T-cell (primary cell): Measurements from ENCODE around the gene SEMA5B. TPM values are rescaled to one million over a fixed set of nuclear protein-coding genes. Genes with fewer than 3 reads are reported as not detected.

ENCODE experiments used
- ATAC-seq, 4 experiments: fragments of 200-7000 bp in 3 of 4; fragments of 150-1000 bp in 1 of 4; cut with Tn5 transposase; replicated peaks in 1 of 4; 1 replicate in 3 of 4; 2 replicates in 1 of 4; pipeline ENCODE4 v1.10.0; 2021; ENCODE audit warnings: moderate library complexity in 3 of 4, mild to moderate bottlenecking in 2 of 4, moderate number of reproducible peaks in 1 of 4
- CTCF ChIA-PET, 2 donors: fragments of 300-600 bp; sonication (Branson Sonifier 250); formaldehyde crosslinking; loops; one replicate each; lab custom pipeline; 2022; ENCODE audit warnings: antibody characterized with exemption in 2 of 2; lab: Charles Lee
- POLR2A ChIA-PET, 2 donors: fragments of 300-600 bp; sonication (Branson Sonifier 250); formaldehyde crosslinking; loops; one replicate each; lab custom pipeline; 2022; ENCODE audit warnings: antibody characterized with exemption in 2 of 2; lab: Charles Lee
- DNase-seq, 35 experiments: peaks; one replicate each; pipeline versions ENCODE4 v3.0.0 to v3.0.0-alpha.2; 2013 to 2023
- H3K27ac ChIP-seq: one replicate; pipeline ENCODE4 v1.5.1; 2013; ENCODE audit warnings: low read length
- H3K27me3 ChIP-seq, 2 experiments: replicated peaks in 1 of 2; 1 replicate in 1 of 2; 2 replicates in 1 of 2; pipeline versions ENCODE4 v1.6.1 to v1.7.0; 2013; ENCODE audit warnings: low read length in 1 of 2, mixed read lengths in 1 of 2; ENCODE audit not compliant: control insufficient read depth in 2 of 2, insufficient read depth in 2 of 2; ENCODE audit errors: extremely low read depth in 1 of 2
- H3K36me3 ChIP-seq, 2 donors: 1 replicate in 1 of 2; 2 replicates in 1 of 2; pipeline versions ENCODE4 v1.6.1 to v1.7.0; 2013; ENCODE audit warnings: low read length in 1 of 2; ENCODE audit not compliant: control insufficient read depth in 2 of 2, insufficient read depth in 1 of 2; ENCODE audit errors: extremely low read depth in 1 of 2
- H3K4me1 ChIP-seq, 2 experiments: 1 replicate in 1 of 2; 2 replicates in 1 of 2; pipeline versions ENCODE4 v1.6.1 to v1.7.0; 2013; ENCODE audit warnings: low read length in 2 of 2, mixed read lengths in 1 of 2; ENCODE audit not compliant: insufficient read depth in 2 of 2, control insufficient read depth in 1 of 2; ENCODE audit errors: extremely low read depth in 1 of 2
- H3K4me3 ChIP-seq, 2 donors: 1 replicate in 1 of 2; 2 replicates in 1 of 2; pipeline versions ENCODE4 v1.5.1 to v1.7.0; 2013; ENCODE audit warnings: mild to moderate bottlenecking in 2 of 2, low read length in 1 of 2, moderate library complexity in 1 of 2; ENCODE audit not compliant: control insufficient read depth in 1 of 2; ENCODE audit errors: extremely low read depth in 1 of 2
- H3K9me3 ChIP-seq: 2 replicates; pipeline ENCODE4 v1.7.0; 2013
- H3K27ac Mint-ChIP-seq, 2 donors: one replicate each; pipeline ENCODE4 v1.8.0; 2020 to 2021; ENCODE audit warnings: mild to moderate bottlenecking in 2 of 2, mixed read lengths in 2 of 2
- H3K27me3 Mint-ChIP-seq, 2 donors: one replicate each; pipeline ENCODE4 v1.8.0; 2021 to 2022; ENCODE audit warnings: mixed read lengths in 2 of 2
- H3K36me3 Mint-ChIP-seq: one replicate; pipeline ENCODE4 v1.8.0; 2021; ENCODE audit warnings: mixed read lengths
- H3K4me1 Mint-ChIP-seq, 3 donors: one replicate each; pipeline ENCODE4 v1.8.0; 2020 to 2022; ENCODE audit warnings: mixed read lengths in 3 of 3, mild to moderate bottlenecking in 1 of 3
- H3K4me3 Mint-ChIP-seq, 3 donors: one replicate each; pipeline ENCODE4 v1.8.0; 2020 to 2022; ENCODE audit warnings: mild to moderate bottlenecking in 3 of 3, mixed read lengths in 3 of 3, moderate library complexity in 3 of 3
- H3K9me3 Mint-ChIP-seq, 3 donors: one replicate each; pipeline ENCODE4 v1.8.0; 2020 to 2022; ENCODE audit warnings: mixed read lengths in 3 of 3
- WGBS: methylation state at CpG from one replicate; pipeline ENCODE4 v1.1.5; 2013; ENCODE audit warnings: missing lambda C conversion rate; ENCODE audit not compliant: insufficient coverage; 5-methylcytosine and 5-hydroxymethylcytosine counted together
- total RNA-seq, 35 experiments: library from RNA in 6 of 35; stranded (reverse) in 6 of 35; fragments of 120-200 nt in 1 of 35; gene quantifications; one replicate each; pipeline versions ENCODE4 v1.2.1 to v1.2.4 and lab custom pipeline; 2013 to 2026

Gene SEMA5B
- total RNA-seq, 5 donors from 2014 or later (not counting 1 experiment from before 2014, with no cell fraction given): 0.08 to 0.32 (median 0.21) TPM; not detected in 1

GRCh38 chr3:122932251-122932967 is 95.2 kb downstream of the SEMA5B start:
- CTCF ChIA-PET: interaction anchor here (0.7 kb wide), 2 partner anchors 11 to 266 kb away, joined by 3 to 4 read pairs; no protein-coding TSS in a partner anchor
- Mint-ChIP-seq H3K27me3 (peaks cover 6 to 7% of the 10 kb centered on the region in 2 donors), H3K4me3 (no peak overlapping the region), H3K9me3 (no peaks in the 10 kb centered on the region), H3K4me1 (no peaks in the 10 kb centered on the region), H3K36me3 (no peaks in the 10 kb centered on the region), H3K27ac (no peak overlapping the region)
- no peaks in the 10 kb centered on the region for H3K4me1 ChIP-seq
- POLR2A ChIA-PET: no interaction called here
- 86% methylated on average over 4 of the region's 5 CpGs for WGBS
- no peak overlapping the region for H3K27ac ChIP-seq
- DNase-seq (no peak), ATAC-seq (no peak)
- H3K4me3 ChIP-seq: no peak overlapping the region
- H3K36me3 ChIP-seq: no peaks in the 10 kb centered on the region
- no peaks in the 10 kb centered on the region for H3K9me3 ChIP-seq
- peaks cover 0 to 12% of the 10 kb centered on the region in 2 experiments for H3K27me3 ChIP-seq

GRCh38 chr3:122931636-122932035 is 95.9 kb downstream of the SEMA5B start:
- Mint-ChIP-seq H3K9me3 (no peaks in the 10 kb centered on the region), H3K36me3 (no peaks in the 10 kb centered on the region), H3K4me1 (no peaks in the 10 kb centered on the region), H3K27me3 (peaks cover 6% of the 10 kb centered on the region in 2 donors), H3K4me3 (no peak overlapping the region), H3K27ac (no peak overlapping the region)
- Histone ChIP-seq H3K4me3 (no peak overlapping the region), H3K9me3 (no peaks in the 10 kb centered on the region), H3K36me3 (no peaks in the 10 kb centered on the region), H3K4me1 (no peaks in the 10 kb centered on the region), H3K27ac (no peak overlapping the region), H3K27me3 (peaks cover 0 to 8% of the 10 kb centered on the region in 2 experiments)
- POLR2A ChIA-PET: no interaction called here
- CTCF ChIA-PET: interaction anchor here in 1 of 2 donors (0.7 kb wide), 1 partner anchor 11 kb away, joined by 3 read pairs; no protein-coding TSS in a partner anchor
- 76% methylated on average over 3 of the region's 4 CpGs for WGBS
- DNase-seq (no peak), ATAC-seq (no peak)

GRCh38 chr3:122930063-122930997 is 97.2 kb downstream of the SEMA5B start:
- 85% methylated on average over 8 of the region's 14 CpGs for WGBS
- Mint-ChIP-seq H3K4me1 (no peaks in the 10 kb centered on the region), H3K9me3 (no peaks in the 10 kb centered on the region), H3K4me3 (no peak overlapping the region), H3K27me3 (no peaks in the 10 kb centered on the region), H3K27ac (no peak overlapping the region), H3K36me3 (no peaks in the 10 kb centered on the region)
- ATAC-seq: no peak
- Histone ChIP-seq H3K4me3 (no peak overlapping the region), H3K27me3 (peaks cover 0 to 8% of the 10 kb centered on the region in 2 experiments), H3K27ac (no peak overlapping the region), H3K4me1 (no peaks in the 10 kb centered on the region), H3K36me3 (no peaks in the 10 kb centered on the region), H3K9me3 (no peaks in the 10 kb centered on the region)
- CTCF ChIA-PET: no interaction called here
- POLR2A ChIA-PET: no interaction called here
- no peak for DNase-seq

- DNase-seq: no peak
- no peaks in the 10 kb centered on the region for H3K36me3 Mint-ChIP-seq
- no peak overlapping the region for H3K27ac Mint-ChIP-seq
- ChIA-PET POLR2A (no interaction called here), CTCF (no interaction called here)
- peaks cover 0 to 11% of the 10 kb centered on the region in 2 experiments for H3K27me3 ChIP-seq
- H3K4me3 ChIP-seq: no peak overlapping the region
- no peak for ATAC-seq
- no peaks in the 10 kb centered on the region for H3K9me3 Mint-ChIP-seq
- no peaks in the 10 kb centered on the region for H3K9me3 ChIP-seq
- H3K4me3 Mint-ChIP-seq: no peak overlapping the region
- H3K4me1 ChIP-seq: no peaks in the 10 kb centered on the region
- H3K27me3 Mint-ChIP-seq: no peaks in the 10 kb centered on the region
- no peak overlapping the region for H3K27ac ChIP-seq
- WGBS: 85% methylated on average over 6 of the region's 12 CpGs
- no peaks in the 10 kb centered on the region for H3K36me3 ChIP-seq
- H3K4me1 Mint-ChIP-seq: no peaks in the 10 kb centered on the region
Measured at GRCh38 chr3:122929188-122930062, 98.1 kb downstream of the SEMA5B start.

- H3K36me3 ChIP-seq: no peaks in the 10 kb centered on the region
- Mint-ChIP-seq H3K27me3 (no peaks in the 10 kb centered on the region), H3K27ac (no peak overlapping the region), H3K4me1 (no peaks in the 10 kb centered on the region), H3K36me3 (no peaks in the 10 kb centered on the region), H3K9me3 (no peaks in the 10 kb centered on the region), H3K4me3 (no peak overlapping the region)
- no peak for DNase-seq
- WGBS: 83% methylated on average over 17 of the region's 24 CpGs
- H3K4me3 ChIP-seq: no peak overlapping the region
- H3K9me3 ChIP-seq: no peaks in the 10 kb centered on the region
- peaks cover 2 to 13% of the 10 kb centered on the region in 2 experiments for H3K27me3 ChIP-seq
- no peak for ATAC-seq
- no peaks in the 10 kb centered on the region for H3K4me1 ChIP-seq
- no peak overlapping the region for H3K27ac ChIP-seq
- ChIA-PET POLR2A (no interaction called here), CTCF (no interaction called here)
Measured at GRCh38 chr3:122928396-122929187, 99.0 kb downstream of the SEMA5B start.
